A673 (cell line): Measurements from ENCODE around the gene GPHN.

Source experiments
- CTCF ChIP-seq: fragments of 300-800, 200-600 bp; sonication (generic); conservative IDR thresholded peaks from 2 replicates; pipeline ENCODE4 v1.5.1; 2017; ENCODE audit warnings: low read depth, mild to moderate bottlenecking, antibody characterized with exemption, low read length, moderate library complexity, mixed read lengths
- EZH2 ChIP-seq: fragments of 200-600 bp; sonication (generic); IDR thresholded peaks from 2 replicates; pipeline ENCODE4 v1.6.1; 2017; ENCODE audit warnings: borderline replicate concordance, low read depth, mild to moderate bottlenecking, mixed read lengths, antibody characterized with exemption, low read length; ENCODE audit not compliant: poor library complexity, severe bottlenecking

GRCh38 chr14:66495218-66496098 is 12.5 kb upstream of the GPHN start:
- TF ChIP-seq CTCF (peak; percentile 88), EZH2 (no peak)
